Cardiac fibroblast (primary cell): ENCODE data around the gene NUAK1.

ENCODE experiments used
- DNase-seq, 2 donors: peaks; one replicate each; pipeline versions ENCODE4 v3.0.0 to v3.0.0-alpha.2; 2010; ENCODE audit warnings: low read depth in 2 of 2
- H3K4me3 ChIP-seq, 2 donors: replicated peaks in 1 of 2; 1 replicate in 1 of 2; 2 replicates in 1 of 2; pipeline ENCODE4 v1.5.1; 2011; ENCODE audit warnings: low read depth in 2 of 2, low read length in 2 of 2, mild to moderate bottlenecking in 2 of 2, moderate library complexity in 1 of 2
- TF ChIP-seq, protein P1 (sequence below): IDR thresholded peaks from one replicate; pipeline ENCODE4 v1.5.1; 2011; ENCODE audit warnings: low read depth, mild to moderate bottlenecking, low read length, inconsistent platforms

NUAK1 gene

DNA sequence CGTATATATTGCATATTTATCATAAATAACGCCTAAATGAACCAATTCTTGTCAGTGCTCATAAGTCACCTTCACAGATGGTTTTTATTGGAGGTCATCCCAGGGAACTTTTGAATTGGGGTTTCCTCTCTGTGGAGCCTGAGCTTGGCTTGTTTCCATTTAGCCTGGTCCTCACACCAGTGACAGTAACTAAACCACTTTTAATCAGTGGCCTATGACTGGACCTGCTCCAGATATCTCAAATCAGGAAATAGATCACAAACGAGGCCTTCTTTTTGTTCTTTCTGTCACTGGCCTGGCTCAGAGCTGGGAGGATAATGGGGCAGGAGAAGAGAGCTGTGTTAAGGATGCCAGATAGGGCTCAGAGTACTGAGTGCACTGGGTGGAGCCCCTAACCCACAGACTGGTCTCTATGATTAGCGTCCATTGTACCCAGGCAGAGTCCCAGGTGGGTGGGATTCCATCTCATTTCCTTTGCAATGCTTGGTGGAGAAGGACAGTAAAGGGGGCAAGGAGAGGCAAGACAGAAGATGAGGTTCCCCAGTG lies 92.4 kb downstream of the NUAK1 start:
- TF ChIP-seq, protein P1, sequence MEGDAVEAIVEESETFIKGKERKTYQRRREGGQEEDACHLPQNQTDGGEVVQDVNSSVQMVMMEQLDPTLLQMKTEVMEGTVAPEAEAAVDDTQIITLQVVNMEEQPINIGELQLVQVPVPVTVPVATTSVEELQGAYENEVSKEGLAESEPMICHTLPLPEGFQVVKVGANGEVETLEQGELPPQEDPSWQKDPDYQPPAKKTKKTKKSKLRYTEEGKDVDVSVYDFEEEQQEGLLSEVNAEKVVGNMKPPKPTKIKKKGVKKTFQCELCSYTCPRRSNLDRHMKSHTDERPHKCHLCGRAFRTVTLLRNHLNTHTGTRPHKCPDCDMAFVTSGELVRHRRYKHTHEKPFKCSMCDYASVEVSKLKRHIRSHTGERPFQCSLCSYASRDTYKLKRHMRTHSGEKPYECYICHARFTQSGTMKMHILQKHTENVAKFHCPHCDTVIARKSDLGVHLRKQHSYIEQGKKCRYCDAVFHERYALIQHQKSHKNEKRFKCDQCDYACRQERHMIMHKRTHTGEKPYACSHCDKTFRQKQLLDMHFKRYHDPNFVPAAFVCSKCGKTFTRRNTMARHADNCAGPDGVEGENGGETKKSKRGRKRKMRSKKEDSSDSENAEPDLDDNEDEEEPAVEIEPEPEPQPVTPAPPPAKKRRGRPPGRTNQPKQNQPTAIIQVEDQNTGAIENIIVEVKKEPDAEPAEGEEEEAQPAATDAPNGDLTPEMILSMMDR: no peak
- no peak for DNase-seq
- no peak overlapping the region for H3K4me3 ChIP-seq

DNA sequence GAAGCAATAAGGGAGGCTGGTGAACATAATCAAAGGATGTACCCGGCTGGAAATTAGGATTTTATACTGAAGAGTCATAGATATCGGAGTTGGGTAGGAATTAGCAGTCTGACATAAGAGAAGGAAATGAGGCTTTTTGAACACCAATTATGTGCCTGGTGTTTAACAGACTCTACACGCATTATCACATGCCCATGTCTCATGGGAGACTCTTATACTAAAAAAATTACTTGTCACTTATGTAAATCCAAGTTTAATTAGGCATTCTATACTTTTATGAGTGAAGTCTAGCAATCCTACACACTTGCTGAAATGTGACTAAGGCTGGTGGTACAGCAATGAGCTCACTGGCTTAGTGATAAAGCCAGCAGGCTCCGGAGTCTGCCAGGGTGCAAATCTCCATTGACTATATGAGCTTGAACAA lies 93.5 kb downstream of the NUAK1 start:
- TF ChIP-seq, protein P1: no peak
- DNase-seq: no peak
- no peak overlapping the region for H3K4me3 ChIP-seq

DNA sequence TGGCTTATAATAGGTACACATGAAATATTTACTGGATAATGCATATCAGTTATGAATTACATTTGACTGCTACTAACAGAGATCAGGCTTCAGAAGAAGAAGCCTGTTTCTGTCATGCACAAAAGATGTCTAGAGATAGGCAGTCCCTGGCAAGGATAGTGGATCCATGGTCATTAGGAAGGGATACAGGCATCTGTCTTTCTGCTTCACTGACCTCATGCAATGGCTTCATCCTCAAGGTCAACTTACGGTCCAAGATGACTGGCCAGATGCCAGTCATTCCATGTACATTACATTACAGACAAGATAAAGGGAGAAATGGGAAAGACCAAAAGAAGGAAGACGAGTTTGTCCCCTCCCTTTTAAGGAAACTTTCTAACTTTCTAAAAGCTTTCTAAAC lies 94.0 kb downstream of the NUAK1 start:
- no peak overlapping the region for H3K4me3 ChIP-seq
- TF ChIP-seq, protein P1: no peak
- no peak for DNase-seq

DNA sequence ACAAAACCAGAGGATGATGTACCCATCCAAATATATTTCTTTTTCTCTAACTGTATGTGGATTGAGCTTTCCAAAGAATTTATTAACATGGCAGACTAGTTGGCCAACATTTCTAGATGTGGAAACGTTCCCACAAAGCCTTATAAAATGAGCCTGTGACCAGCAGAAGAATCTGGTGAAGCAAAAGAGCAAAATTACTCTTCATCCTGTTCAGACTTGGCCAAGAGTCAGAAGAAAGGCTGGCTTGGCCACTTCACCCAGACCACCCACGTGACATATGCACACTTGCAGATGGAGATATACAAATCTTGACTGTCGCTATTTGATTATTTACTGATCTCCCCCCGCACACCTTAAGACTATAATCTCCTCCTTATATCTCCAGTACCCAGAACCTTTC lies 96.7 kb downstream of the NUAK1 start:
- TF ChIP-seq, protein P1: no peak

DNA sequence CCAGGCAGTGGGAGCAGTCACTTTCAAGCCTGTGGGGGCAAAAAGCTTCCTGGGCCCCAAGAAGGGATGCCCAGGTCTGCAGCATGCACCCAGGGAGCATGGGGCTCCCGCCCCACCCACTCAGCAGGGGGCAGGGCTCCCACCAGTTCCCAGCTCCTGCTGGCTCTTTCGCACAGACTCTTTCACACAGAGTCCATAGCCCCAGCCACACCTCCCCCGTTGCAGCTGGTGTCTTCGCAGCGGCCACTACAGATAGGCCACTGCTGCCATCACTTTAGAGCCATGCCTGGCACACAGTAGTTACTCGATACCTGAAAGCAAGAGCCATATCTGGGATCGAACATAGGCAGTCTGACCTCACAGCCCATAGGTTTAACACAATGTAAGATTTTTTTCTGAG lies 98.2 kb downstream of the NUAK1 start:
- no peak for DNase-seq

More for the DNA sequence above, 96.7 kb downstream of the NUAK1 start:
- H3K4me3 ChIP-seq: no peak overlapping the region
- DNase-seq: no peak

DNA sequence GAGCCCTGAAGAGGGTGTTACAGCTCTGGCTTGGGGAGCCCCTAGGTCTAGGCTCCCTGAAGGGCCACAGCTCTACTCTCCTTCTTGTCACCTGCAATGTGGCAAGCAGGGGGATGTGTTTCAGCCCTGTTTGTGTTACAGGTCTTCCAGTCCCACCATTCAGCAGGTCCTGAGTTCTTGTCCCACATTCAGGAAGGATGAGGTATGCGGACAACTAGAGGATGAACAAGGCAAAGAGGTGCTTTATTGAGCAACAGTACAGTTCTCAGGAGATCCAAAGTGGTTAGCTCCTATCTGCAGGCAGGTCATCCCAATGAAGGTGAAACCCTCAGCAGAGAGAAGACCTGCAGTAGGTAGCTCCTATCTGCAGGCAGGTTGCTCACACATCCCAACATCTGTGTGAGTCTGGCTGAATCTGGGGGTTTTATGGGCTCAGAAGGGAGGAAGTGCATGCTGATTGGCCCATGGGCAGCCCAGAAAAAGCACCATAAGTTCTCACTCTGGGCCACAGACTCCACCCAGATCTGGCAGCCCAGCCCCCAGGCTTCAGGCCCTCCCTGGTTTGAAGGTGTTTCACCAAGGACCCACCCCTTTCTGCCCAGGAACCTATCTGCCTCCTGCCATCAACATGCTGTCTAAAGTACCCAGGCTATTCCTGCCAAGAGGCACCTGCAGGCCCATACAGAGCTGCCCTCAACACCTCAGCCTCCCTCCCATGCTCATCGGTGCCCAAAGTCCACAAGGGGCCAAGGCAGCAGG lies 98.9 kb downstream of the NUAK1 start:
- no peak overlapping the region for H3K4me3 ChIP-seq
- DNase-seq: no peak
- TF ChIP-seq, protein P1: no peak

More for the DNA sequence above, 98.2 kb downstream of the NUAK1 start:
- TF ChIP-seq, protein P1: no peak
- no peak overlapping the region for H3K4me3 ChIP-seq
